Pancreas (tissue), 10 donors: Measurements from ENCODE around the gene ZNF711. TPM values are rescaled to one million over a fixed set of nuclear protein-coding genes. Genes with fewer than 3 reads are reported as not detected.
"Not testable (repeated sequence)": the region's sequence is repeated elsewhere in the genome, so short reads cannot be mapped to it uniquely, and the experiment has no call there.

Experiments
- ATAC-seq, 4 donors: fragments of 200-7000 bp; cut with Tn5 transposase; one replicate each; pipeline versions ENCODE4 v1.8.0 to v1.9.1; 2020; ENCODE audit warnings: mild to moderate bottlenecking in 4 of 4, moderate library complexity in 4 of 4
- DNase-seq, 6 donors: peaks; one replicate each; pipeline ENCODE4 v3.0.0-alpha.2; 2020
- FAIRE-seq: peaks from 2 replicates; lab custom pipeline; 2012; peaks lifted over from hg19 to GRCh38; lab: Jason Lieb, UNC
- H3K27ac ChIP-seq, 4 donors: fragments of 200-600 bp; sonication (generic); 1 replicate in 3 of 4; 2 replicates in 1 of 4; pipeline versions ENCODE4 v1.5.0 to v1.8.0; 2020
- H3K27me3 ChIP-seq, 4 donors: fragments of 200-600 bp; one replicate each; pipeline ENCODE4 v1.8.0; 2021
- H3K36me3 ChIP-seq, 3 donors: fragments of 200-600 bp; sonication (generic) in 1 of 3; one replicate each; pipeline versions ENCODE4 v1.5.0 to v1.8.0; 2020 to 2021
- H3K4me1 ChIP-seq, 3 donors: fragments of 200-600 bp; one replicate each; pipeline ENCODE4 v1.8.0; 2021
- H3K4me3 ChIP-seq, 4 donors: fragments of 200-600 bp; sonication (generic) in 2 of 4; one replicate each; pipeline versions ENCODE4 v1.5.0 to v1.8.0; 2020 to 2021
- H3K9me3 ChIP-seq, 4 donors: fragments of 200-600 bp; one replicate each; pipeline ENCODE4 v1.8.0; 2021
- CTCF ChIP-seq, 4 donors: fragments of 200-600 bp; sonication (generic) in 3 of 4; IDR thresholded peaks; one replicate each; pipeline versions ENCODE4 v1.5.0 to v1.8.0; 2021; ENCODE audit warnings: antibody characterized with exemption in 4 of 4
- WGBS, 2 donors: extraction: QIAGEN DNeasy Blood & Tissue Kit; methylation state at CpG; one replicate each; pipeline ENCODE4 v1.1.7; 2013; 5-methylcytosine and 5-hydroxymethylcytosine counted together
- intact Hi-C, 3 donors: fragments of 100-400 bp; cut with DNase I; formaldehyde crosslinking; loops; one replicate each; pipeline versions ENCODE4 v1.11.1 to v1.14.2; 2022
- polyA plus RNA-seq, 2 donors: library from polyadenylated mRNA; stranded (reverse); fragments of 200-250 nt; gene quantifications; one replicate each; pipeline ENCODE4 v1.2.3, GENCODE V29; 2013
- total RNA-seq, 6 donors: library from RNA; stranded (reverse); fragmentation: NEBNext Ultra II Directional in 4 of 6; extraction: Animal tissue kit (Norgen Biotek cat#: 25700) in 4 of 6; gene quantifications; one replicate each; pipeline versions ENCODE4 v1.2.1 to v1.2.4, GENCODE V29; 2021 to 2023
- donor health status: healthy with polysubstance abuse.
- donor health status: DM: no; HTN: no; CAD: no; lungs with moderate emphysema.
- donor health status: DM: no; HTN: no; CAD: no.
- donor health status: control.
- donor health status: control.
- donor health status: Bipolar disorder and iron deficiency.
- donor health status: DM: yes; HTN: yes; CAD: no.
- donor health status: DM: no; HTN: no; CAD: no.
- donor health status: DM: no; HTN: no; CAD: no.
- donor health status: DM: yes; HTN: yes; CAD: no.

Gene ZNF711
- total and polyA plus RNA-seq, 8 donors, result 1.7 to 4.7 (median 2.0) TPM

GRCh38 chrX:85215946-85216345, 27.8 kb upstream of the ZNF711 start:
- Histone ChIP-seq H3K27ac (no peak overlapping the region), H3K9me3 (no peaks in the 10 kb centered on the region), H3K36me3 (no peaks in the 10 kb centered on the region), H3K4me3 (no peak overlapping the region), H3K4me1 (no peaks in the 10 kb centered on the region), H3K27me3 (peaks cover 0 to 5% (median 0%) of the 10 kb centered on the region in 4 donors)
- FAIRE-seq, result no peak
- 75 to 88% methylated on average over 1 of the region's 1 CpG for WGBS, 2 donors
- ATAC-seq, result no peak
- DNase-seq, result no peak
- TF ChIP-seq CTCF (IDR thresholded peaks at IDR 0.05), result no peak
- intact Hi-C loops, result no loop called here

- DNase-seq (no peak), FAIRE-seq (no peak), ATAC-seq (no peak)
- intact Hi-C loops, result no loop called here
- peaks cover 0 to 15% (median 0%) of the 10 kb centered on the region in 4 donors for H3K27me3 ChIP-seq
- no peak overlapping the region for H3K4me3 ChIP-seq
- no peaks in the 10 kb centered on the region for H3K36me3 ChIP-seq
- H3K27ac ChIP-seq, result no peak overlapping the region
- H3K9me3 ChIP-seq, result no peaks in the 10 kb centered on the region
- TF ChIP-seq CTCF (IDR thresholded peaks at IDR 0.05), result no peak
- WGBS, 2 donors, result 20 to 62% methylated on average over 1 of the region's 1 CpG
- H3K4me1 ChIP-seq, result no peaks in the 10 kb centered on the region
Observed at GRCh38 chrX:85221361-85221760, 22.4 kb upstream of the ZNF711 start.

- peaks cover 0 to 10% (median 0%) of the 10 kb centered on the region in 4 donors for H3K27me3 ChIP-seq
- H3K36me3 ChIP-seq, result no peaks in the 10 kb centered on the region
- no peak overlapping the region for H3K4me3 ChIP-seq
- ATAC-seq (no peak), FAIRE-seq (no peak), DNase-seq (no peak)
- H3K9me3 ChIP-seq, result no peaks in the 10 kb centered on the region
- TF ChIP-seq CTCF (IDR thresholded peaks at IDR 0.05), result no peak
- intact Hi-C loops, result no loop called here
- H3K4me1 ChIP-seq, result no peaks in the 10 kb centered on the region
- 37 to 56% methylated on average over 2 of the region's 2 CpGs for WGBS, 2 donors
- no peak overlapping the region for H3K27ac ChIP-seq
Observed at GRCh38 chrX:85223359-85223758, 20.4 kb upstream of the ZNF711 start.

GRCh38 chrX:85243155-85243554, 636 bp upstream of the ZNF711 start:
- no peak for DNase-seq
- Histone ChIP-seq H3K36me3 (no peaks in the 10 kb centered on the region), H3K27me3 (peaks cover 0 to 16% (median 0%) of the 10 kb centered on the region in 4 donors), H3K4me3 (peak overlapping the region in 1 of 4 donors; percentile 50), H3K9me3 (no peaks in the 10 kb centered on the region), H3K27ac (no peak overlapping the region), H3K4me1 (no peaks in the 10 kb centered on the region)
- intact Hi-C loops, result no loop called here
- no peak for ATAC-seq
- no peak for FAIRE-seq
- WGBS, 2 donors, result 44 to 57% methylated on average over 2 of the region's 2 CpGs
- TF ChIP-seq CTCF (IDR thresholded peaks at IDR 0.05), result no peak

- ATAC-seq (peak; percentile 44 to 63 (median 62)), DNase-seq (peak in 5 of 6 donors; percentile 2 to 55 (median 15)), FAIRE-seq (no peak)
- Histone ChIP-seq H3K4me3 (peak overlapping the region; percentile 29 to 50 (median 42)), H3K27me3 (peaks cover 0 to 16% (median 0%) of the 10 kb centered on the region in 4 donors), H3K4me1 (no peaks in the 10 kb centered on the region), H3K27ac (peak overlapping the region; percentile 44 to 62 (median 55)), H3K36me3 (no peaks in the 10 kb centered on the region), H3K9me3 (no peaks in the 10 kb centered on the region)
- TF ChIP-seq CTCF (IDR thresholded peaks at IDR 0.05), result no peak
- 0 to 26% methylated on average over 41 of the region's 42 CpGs for WGBS, 2 donors
- intact Hi-C loops, result no loop called here
Observed at GRCh38 chrX:85244450-85245211, 840 bp downstream of the ZNF711 start.

- H3K4me3 ChIP-seq, H3K27ac ChIP-seq, ATAC-seq, H3K36me3 ChIP-seq, intact Hi-C loops, H3K9me3 ChIP-seq, DNase-seq, H3K27me3 ChIP-seq, H3K4me1 ChIP-seq, FAIRE-seq: not testable (repeated sequence)
- WGBS, 2 donors, result 85 to 99% methylated on average over 6 of the region's 6 CpGs
Observed at GRCh38 chrX:85285286-85285685, 41.5 kb downstream of the ZNF711 start.
